NCI-H146 treated with DMSO at 0.1 percent for 48 hours (cell line): ENCODE data around the gene FOXC2.

Source experiments
- DNase-seq: peaks from one replicate; lab custom pipeline; 2025; ENCODE audit not compliant: unreplicated experiment; lab: John Stamatoyannopoulos, UW

FOXC2 gene

GRCh38 chr16:86572606-86573005, 6.0 kb downstream of the FOXC2 start:
- DNase-seq = no peak

GRCh38 chr16:86573215-86573614, 6.6 kb downstream of the FOXC2 start:
- DNase-seq = no peak

GRCh38 chr16:86573646-86574508, 7.2 kb downstream of the FOXC2 start:
- no peak for DNase-seq

- DNase-seq = no peak
Observed at GRCh38 chr16:86574646-86575045, 8.0 kb downstream of the FOXC2 start.

DNA sequence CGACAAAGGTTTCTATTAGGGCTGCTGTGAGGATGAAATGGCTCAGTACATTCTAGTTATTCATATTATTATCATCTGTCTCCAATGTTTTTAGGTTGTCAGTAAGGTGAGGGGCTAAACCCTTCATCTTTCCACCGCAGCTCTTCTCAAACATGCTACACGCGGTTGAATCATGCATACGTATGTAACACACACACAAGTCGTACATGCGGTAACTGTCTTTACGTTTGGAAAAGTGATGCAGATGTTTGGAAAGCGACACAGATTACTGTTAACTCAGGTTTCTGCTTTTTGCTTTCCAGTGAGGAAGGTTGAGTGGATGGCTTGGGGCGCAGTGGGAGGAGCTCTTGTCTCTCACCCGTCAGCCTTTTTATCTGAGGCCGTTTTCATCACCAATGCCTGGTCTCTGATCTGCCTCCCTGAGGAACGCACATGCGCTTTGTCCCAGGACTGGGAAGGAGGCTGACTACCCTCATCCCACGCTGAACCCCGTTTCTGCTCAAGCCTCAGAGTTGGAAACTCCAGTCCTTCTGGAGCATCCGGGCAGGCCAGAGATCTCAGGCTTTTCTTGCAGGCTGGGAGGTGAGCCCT, 8.6 kb downstream of the FOXC2 start:
- DNase-seq = no peak

GRCh38 chr16:86575754-86576557, 9.3 kb downstream of the FOXC2 start:
- DNase-seq = no peak

- no peak for DNase-seq
Observed at GRCh38 chr16:86576591-86577313, 10.1 kb downstream of the FOXC2 start.

DNA sequence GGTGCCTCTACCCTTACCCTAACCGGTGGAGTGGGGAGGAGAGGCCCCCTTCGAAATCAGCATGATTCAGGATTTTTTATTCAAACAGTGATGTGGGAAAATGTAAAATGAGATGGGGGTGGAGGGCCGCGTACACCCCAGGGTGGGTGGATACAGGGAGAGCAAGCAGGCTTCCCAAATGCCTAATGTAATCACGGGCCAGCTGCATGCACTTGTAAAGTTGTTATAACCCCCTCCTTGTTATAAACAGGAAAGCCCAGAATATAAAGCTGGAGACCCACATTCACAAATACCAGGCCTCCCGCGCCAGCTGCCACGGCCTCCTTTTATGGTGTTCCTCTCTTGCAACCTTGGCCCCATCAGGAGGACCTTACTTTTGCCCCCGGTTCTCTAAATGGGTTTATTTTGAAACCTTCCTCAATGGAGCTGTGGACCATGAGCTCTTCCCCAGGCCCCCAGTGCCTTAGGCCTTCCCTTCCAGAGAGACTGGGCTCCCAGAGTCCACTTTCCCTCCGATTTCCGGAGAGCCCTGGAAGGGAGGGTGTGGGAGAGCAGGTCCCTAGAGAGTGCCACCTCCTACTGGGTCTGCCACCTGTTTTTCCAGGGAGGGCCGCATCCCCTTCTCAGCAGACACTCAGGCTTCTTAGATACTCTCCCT, 10.8 kb downstream of the FOXC2 start:
- no peak for DNase-seq

GRCh38 chr16:86578061-86578599, 11.5 kb downstream of the FOXC2 start, which contains the start of gene FOXL1:
FOXL1 (plus strand) TSS chr16:86578549; CDS start chr16:86578724, 175 bp downstream.
- no peak for DNase-seq

GRCh38 chr16:86578611-86579267, 12.1 kb downstream of the FOXC2 start:
- no peak for DNase-seq

DNA sequence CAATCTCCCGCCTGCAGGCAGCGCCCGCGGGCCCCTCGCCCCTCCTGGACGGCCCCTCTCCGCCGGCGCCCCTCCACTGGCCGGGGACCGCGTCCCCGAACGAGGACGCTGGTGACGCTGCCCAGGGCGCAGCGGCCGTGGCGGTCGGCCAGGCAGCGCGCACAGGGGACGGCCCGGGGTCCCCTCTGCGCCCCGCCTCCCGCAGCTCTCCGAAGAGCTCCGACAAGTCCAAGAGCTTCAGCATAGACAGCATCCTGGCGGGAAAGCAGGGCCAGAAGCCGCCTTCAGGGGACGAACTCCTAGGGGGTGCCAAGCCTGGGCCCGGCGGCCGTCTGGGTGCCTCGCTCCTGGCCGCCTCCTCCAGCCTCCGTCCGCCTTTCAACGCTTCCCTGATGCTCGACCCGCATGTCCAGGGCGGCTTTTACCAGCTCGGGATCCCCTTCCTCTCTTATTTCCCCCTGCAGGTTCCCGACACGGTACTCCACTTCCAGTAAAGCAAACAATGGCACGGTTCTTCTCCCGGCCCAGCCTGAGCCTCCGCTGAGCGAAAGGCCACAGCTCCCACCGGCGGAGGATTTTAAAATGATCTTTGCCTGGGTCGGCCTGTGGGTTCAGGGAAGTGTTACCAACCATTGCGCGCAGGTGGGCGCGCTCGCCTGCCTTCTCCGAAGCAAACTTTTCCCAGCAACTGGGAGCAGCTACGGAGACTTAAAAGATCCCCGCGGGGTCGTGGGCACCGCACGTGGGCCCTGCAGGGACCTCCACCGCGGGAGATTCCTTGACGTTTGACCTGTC, 12.8 kb downstream of the FOXC2 start:
- DNase-seq = no peak

GRCh38 chr16:86580063-86580790, 13.6 kb downstream of the FOXC2 start:
- DNase-seq = no peak

DNA sequence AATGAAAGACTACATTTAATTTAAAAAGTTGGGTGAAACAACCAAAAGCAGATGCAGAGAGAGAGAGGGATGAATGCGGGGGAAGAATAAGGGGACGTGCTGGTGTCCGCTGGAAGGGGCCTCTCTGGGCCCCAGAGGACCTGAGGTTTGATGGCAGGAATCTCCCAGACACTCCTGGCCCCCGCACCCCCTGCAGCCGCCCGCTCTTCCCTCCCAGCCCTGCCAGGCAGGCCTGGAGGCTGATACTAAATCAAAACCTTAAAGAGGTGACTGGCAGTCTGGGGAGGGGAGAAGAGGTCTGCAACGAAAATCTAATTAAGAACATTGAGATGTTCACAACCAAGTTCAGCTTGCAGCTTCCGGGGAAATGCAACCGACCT, 14.2 kb downstream of the FOXC2 start:
- DNase-seq = no peak

GRCh38 chr16:86581458-86581857, 14.8 kb downstream of the FOXC2 start:
- no peak for DNase-seq

DNA sequence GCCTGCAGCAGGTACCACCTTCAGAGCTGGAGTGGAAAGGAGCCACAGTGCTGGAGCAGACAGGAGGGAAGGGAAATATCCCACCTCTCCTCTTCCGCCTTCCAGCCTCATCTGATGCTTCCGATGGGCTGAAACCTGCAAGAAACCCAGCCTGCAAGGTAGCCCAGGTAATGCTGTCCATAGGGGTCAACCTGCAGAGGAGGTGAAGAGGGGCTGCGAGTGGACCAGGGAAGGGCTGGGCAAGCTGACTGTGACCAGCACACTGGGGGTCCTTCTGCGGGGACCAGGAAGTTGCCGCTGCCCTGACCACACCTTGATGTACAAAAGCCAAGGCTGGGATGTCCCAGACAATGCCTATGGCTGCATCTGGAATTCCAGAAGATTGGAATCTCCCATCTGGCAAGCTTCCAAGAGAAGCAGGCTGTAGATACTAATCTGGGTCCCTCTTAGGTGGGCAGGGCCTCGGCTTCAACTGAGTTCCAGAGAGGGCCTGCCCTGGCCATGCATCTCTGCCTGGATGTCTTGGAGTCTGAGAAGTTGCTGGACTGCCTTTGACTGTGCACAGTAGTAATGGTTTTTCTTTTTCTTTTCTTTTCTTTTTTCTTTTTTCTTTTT, 17.5 kb downstream of the FOXC2 start:
- no peak for DNase-seq

GRCh38 chr16:86584726-86585721, 18.4 kb downstream of the FOXC2 start:
- no peak for DNase-seq
